ENCODE results near the gene PCK1.

The PCK1 gene

GRCh38 chr20:57586943-57587277 lies 26.0 kb downstream of the PCK1 start:
- TF ChIP-seq ZFX (IDR thresholded peaks at IDR 0.05; ENCODE audit: borderline replicate concordance) (no peak), CTCF (IDR thresholded peaks at IDR 0.05) (no peak)
- no peak overlapping the region for H3K27ac ChIP-seq

GRCh38 chr20:57587278-57587988 lies 26.5 kb downstream of the PCK1 start:
- no peak overlapping the region for H3K27ac ChIP-seq
- TF ChIP-seq ZFX (IDR thresholded peaks at IDR 0.05; ENCODE audit: borderline replicate concordance) (no peak), CTCF (IDR thresholded peaks at IDR 0.05) (no peak)

GRCh38 chr20:57587989-57588377 lies 27.1 kb downstream of the PCK1 start:
- TF ChIP-seq CTCF (IDR thresholded peaks at IDR 0.05) (no peak), ZFX (IDR thresholded peaks at IDR 0.05; ENCODE audit: borderline replicate concordance) (no peak)
- no peak overlapping the region for H3K27ac ChIP-seq

- TF ChIP-seq CTCF (IDR thresholded peaks at IDR 0.05) (no peak), ZFX (IDR thresholded peaks at IDR 0.05; ENCODE audit: borderline replicate concordance) (no peak)
- H3K27ac ChIP-seq, result no peak overlapping the region
Observed at GRCh38 chr20:57588596-57588995, 27.7 kb downstream of the PCK1 start.

- TF ChIP-seq CTCF (IDR thresholded peaks at IDR 0.05), result no peak
- no peak for TF ChIP-seq ZFX (IDR thresholded peaks at IDR 0.05; ENCODE audit: borderline replicate concordance)
- no peak overlapping the region for H3K27ac ChIP-seq
Observed at GRCh38 chr20:57589123-57589727, 28.3 kb downstream of the PCK1 start.

- no peak overlapping the region for H3K27ac ChIP-seq
- TF ChIP-seq ZFX (IDR thresholded peaks at IDR 0.05; ENCODE audit: borderline replicate concordance) (no peak), CTCF (IDR thresholded peaks at IDR 0.05) (no peak)
Observed at GRCh38 chr20:57589728-57590484, 29.0 kb downstream of the PCK1 start.
